Retinal pigment epithelial cell (primary cell): ENCODE measurements around the gene N4BP2.

Experiments
- DNase-seq: peaks from one replicate; pipeline ENCODE4 v3.0.0-alpha.2; 2010; ENCODE audit warnings: low read depth
- H3K4me3 ChIP-seq: 2 replicates; pipeline ENCODE4 v1.5.1; 2011; ENCODE audit warnings: mild to moderate bottlenecking, low read length, control low read depth, moderate library complexity
- TF ChIP-seq, protein P1 (sequence below): conservative IDR thresholded peaks from 2 replicates; pipeline ENCODE4 v1.5.1; 2011; ENCODE audit warnings: low read depth, low read length, control low read depth, inconsistent platforms

Gene N4BP2

DNA sequence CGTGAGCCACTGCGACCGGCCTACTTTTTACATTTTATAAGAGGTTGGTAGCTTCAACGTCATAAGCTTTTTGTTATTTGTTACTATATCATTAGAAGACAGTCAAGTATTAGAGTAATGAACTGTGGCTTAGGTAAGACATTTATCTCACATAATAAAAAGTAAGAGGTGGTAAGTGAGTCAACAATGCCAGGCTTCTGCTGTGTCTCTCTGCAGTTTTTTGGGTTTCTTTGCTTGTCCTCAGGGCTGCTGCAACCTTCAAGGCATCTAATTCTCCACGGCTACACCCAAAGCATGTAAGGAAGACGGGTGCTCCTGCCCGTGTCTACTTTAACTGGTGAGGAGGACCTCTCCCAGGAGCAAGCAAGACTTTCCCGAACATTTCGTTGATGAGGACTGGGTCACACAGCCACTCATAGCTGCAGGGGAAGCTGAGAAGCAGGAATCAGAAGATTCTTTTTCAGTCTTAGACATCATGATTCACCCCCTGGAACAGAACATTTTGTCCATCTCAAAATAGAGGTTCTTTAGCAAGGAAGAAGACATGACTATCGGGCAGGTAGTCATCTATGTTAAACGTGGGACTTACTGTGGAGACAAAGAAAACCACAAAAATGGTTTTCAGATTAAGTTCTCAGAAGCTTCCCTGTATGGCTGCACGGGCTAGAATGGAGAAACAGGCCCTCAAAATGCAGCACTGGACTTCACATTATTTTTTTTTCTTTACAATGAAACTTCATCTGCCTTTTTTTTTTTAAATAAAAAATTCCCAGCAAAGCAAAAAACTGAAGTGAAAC is 127.2 kb downstream of the N4BP2 start:
- no peak for DNase-seq
- TF ChIP-seq, protein P1, sequence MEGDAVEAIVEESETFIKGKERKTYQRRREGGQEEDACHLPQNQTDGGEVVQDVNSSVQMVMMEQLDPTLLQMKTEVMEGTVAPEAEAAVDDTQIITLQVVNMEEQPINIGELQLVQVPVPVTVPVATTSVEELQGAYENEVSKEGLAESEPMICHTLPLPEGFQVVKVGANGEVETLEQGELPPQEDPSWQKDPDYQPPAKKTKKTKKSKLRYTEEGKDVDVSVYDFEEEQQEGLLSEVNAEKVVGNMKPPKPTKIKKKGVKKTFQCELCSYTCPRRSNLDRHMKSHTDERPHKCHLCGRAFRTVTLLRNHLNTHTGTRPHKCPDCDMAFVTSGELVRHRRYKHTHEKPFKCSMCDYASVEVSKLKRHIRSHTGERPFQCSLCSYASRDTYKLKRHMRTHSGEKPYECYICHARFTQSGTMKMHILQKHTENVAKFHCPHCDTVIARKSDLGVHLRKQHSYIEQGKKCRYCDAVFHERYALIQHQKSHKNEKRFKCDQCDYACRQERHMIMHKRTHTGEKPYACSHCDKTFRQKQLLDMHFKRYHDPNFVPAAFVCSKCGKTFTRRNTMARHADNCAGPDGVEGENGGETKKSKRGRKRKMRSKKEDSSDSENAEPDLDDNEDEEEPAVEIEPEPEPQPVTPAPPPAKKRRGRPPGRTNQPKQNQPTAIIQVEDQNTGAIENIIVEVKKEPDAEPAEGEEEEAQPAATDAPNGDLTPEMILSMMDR: no peak
- H3K4me3 ChIP-seq: no peak overlapping the region

DNA sequence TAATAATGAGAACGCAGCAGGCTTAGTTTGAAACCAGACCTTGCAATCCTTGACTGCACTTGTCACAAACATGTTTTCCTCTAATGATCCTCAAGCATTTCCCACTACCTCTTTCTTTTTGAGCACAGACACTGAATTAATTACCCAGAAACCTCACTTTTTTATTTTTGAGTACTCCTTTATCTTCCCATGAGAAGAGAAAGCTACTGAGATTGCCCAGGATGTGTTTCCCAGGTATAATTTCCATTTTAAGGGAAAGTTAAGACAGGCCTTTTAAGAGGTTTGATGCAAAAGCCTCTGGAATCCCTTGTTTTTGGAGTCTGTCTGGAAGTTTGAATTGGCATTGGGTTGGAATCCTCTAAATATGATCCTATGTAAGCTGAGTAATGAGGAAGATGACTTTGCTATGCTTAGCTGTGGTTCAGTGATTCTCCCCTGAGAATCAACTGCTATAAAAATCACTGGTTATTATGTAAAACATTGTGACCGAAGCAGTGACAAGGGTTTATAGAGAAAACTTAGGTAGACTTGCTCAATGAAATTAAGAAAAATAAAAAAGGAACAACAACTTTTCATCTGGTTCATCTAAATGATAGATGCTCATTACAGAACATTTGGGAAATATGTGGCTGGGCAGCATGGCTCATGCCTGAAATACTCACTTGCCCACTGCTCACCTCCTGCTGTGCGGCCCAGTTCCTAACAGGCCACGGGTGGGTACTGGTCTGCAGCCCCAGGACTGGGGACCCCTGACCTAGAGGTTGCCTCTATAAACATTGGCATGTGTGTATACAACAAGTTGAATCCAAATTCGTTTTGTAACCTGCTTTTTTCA is 129.4 kb downstream of the N4BP2 start:
- TF ChIP-seq, protein P1: no peak
- DNase-seq: no peak
- H3K4me3 ChIP-seq: no peak overlapping the region

DNA sequence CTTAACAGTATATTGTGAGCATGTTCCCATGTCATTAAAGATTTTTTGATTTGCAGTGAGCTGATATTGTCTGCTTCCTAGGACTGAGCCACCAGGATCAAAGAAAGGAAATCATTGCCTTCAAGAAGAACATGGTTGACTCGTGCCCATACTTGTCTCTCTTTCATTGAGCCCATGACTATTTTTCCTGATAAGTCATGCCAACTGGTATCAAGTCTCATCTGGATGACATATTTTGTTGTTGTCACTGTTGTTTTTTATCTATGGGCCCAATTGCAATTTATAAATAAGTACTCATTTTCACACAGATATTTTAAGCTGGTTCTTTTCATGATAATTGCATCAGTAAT is 130.0 kb downstream of the N4BP2 start:
- no peak overlapping the region for H3K4me3 ChIP-seq
- TF ChIP-seq, protein P1: no peak
- DNase-seq: no peak

DNA sequence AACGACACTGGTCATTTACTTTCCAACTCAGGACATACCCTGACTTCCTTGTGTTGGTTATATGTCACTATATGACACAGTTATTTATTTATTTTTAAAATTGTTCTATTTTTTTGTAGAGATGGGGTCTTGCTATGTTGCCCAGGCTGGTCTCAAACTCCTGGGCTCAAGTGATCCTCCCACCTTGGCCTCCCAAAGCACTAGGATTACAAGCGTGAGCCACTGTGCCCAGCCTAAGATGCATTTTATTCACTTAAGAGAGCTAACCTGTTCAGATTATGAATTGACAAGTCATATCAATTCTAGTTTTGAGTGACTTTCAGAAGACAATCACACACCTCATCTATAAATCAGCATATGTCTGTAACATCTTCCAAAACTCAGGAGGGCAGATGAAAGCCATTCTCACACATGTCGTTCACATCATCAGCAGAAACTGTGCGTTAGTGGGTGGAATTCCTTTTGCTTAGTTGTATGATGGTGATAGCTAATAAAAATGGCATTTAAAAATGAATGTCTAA is 130.8 kb downstream of the N4BP2 start:
- TF ChIP-seq, protein P1: no peak
- H3K4me3 ChIP-seq: no peak overlapping the region
- no peak for DNase-seq

DNA sequence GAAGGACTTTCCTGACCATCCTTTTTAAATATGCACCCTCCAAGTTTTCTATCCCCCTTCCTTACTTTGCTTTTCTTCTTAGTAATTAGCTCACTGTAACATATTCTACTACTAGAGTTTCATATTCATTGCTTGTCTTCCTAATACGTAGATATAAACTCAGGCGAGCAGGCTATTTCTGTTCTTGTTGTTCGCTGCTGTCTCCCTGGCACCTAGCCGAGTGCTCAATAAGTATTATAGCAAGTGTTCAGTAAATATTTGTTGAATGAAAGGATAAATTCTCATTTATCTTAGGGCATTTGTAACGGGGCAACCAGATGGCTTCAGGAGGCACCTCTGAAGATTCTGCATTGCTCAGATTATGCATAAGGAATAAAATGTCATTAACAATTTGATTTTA is 133.4 kb downstream of the N4BP2 start:
- TF ChIP-seq, protein P1: no peak
- no peak for DNase-seq

DNA sequence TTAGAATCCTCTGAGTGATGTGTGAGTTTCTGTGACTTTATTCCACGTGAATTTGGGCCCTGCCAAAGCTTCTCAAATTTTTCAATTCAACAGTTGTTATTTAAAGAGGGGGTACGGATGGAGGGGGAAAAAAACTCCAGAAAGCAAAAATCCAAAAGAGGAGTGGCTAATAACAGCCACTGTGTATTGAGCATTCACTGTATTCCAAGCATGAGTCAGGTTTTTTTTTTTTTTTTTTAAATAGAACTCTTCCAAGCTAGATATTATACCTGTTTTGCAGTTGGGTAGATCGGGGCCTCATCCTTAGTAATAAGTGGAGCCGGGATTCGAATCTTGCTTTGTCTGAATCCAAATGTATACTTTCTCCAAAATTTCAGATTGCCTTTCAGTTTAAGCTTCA is 133.8 kb downstream of the N4BP2 start:
- TF ChIP-seq, protein P1: no peak
- no peak for DNase-seq
- H3K4me3 ChIP-seq: no peak overlapping the region

More for the DNA sequence above, 133.4 kb downstream of the N4BP2 start:
- no peak overlapping the region for H3K4me3 ChIP-seq
